Stimulated activated CD4-positive, alpha-beta T cell treated with anti-CD3 and anti-CD28 coated beads, Interleukin-1b, Interleukin-23, amount 100 ng/mL, for 4 hours (primary cell): ENCODE measurements around the gene PDE4D.
"Not testable (repeated sequence)": the region's sequence is repeated elsewhere in the genome, so short reads cannot be mapped to it uniquely, and the experiment has no call there.

Experiments used
- DNase-seq, 2 donors: peaks; one replicate each; pipeline ENCODE4 v3.0.0-alpha.2; 2020; ENCODE audit warnings: low read depth in 2 of 2

PDE4D gene

DNA sequence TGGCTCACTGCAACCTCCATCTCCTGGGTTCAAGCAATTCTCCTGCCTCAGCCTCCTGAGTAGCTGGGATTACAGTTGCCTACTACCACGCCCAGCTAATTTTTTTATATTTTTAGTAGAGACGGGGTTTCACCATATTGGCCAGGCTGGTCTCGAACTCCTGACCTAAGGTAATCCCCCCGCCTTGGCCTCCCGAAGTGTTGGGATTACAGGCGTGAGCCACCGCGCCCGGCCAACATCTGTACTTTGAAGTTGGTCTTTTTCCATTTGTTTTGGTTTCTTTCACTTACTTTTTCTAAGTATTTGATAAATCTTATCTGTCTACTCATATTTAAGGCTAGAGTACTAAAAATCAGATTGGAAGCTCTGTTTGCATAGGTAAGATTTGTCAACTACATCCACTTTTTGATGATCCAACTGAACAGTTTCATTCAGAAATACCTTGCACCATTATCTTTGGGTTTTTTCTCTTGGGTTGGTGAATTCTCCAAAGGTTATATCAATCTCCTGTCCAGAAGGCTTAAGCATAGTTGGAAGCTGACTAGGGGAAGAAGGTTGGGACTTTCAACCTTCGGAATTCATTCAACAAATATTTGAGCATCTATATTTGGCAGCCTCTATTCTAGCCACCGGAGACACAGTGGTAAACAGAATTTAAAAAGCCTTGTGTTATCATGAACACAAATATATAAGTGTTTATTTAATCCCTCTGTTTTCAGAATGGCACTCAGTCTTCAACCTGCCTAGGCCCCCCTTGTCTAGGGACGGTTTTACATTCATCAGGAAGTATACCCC, 821.6 kb downstream of the PDE4D start:
- DNase-seq: no peak

DNA sequence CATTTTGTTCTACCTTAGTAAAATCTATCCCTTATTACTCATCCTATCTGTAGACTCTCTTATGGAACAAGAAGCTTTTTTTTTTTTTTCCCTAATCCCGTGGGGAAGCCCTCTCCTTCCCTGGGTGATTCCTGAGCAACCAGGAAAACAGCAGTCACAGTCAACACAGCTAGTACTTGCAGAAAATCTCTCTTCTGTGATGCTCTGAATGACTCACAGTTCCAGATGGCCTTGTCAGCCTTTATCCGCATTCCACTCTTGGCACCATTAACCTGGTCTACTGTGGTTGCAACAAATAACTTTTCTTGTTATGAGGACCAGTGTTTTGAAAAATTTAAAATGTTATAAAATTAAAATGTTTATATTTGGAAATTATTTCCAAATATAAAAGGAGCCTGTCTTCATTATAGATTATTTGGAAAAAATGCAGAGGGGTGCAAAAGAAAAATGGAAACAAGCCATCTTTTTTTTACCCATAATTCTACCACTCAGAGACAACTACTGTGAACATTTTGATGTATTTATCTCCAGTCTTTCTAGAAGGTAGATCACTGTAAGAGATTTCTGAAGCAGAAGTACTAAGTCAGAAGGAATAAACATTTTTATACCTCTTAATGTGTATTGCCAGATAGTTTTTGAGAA, 824.0 kb downstream of the PDE4D start:
- no peak for DNase-seq

DNA sequence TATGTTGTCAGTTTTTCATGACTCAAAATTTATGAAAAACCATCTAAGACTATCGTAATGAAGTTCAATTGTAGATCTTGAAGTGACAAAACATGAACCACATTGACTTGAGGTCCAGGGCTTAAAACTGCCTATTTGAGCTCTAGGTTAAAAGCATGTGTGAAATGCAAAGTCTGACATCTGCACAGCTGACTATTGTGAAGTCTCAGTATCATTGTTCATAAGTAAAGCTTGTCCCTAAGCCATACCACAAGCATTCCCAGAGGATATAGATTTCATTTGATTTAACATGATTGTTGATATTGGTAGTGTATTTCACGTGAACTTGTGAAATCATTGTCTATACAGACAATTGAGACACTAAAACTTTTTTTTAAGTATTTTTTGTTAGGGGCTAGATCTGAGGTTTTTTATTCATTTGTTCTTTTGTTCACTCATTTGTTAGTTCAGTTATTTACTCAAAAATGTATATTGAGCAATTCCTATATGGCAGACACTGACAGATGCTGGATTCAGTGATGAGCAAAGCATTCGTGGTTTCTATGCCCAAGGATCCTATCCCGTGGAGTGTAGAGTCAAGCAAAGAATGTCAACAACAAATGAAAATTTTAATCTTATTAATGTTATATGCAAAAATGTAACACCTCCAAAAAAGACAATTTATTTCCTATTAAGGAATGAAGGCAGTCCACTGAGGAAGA, 825.4 kb downstream of the PDE4D start:
- DNase-seq: no peak

DNA sequence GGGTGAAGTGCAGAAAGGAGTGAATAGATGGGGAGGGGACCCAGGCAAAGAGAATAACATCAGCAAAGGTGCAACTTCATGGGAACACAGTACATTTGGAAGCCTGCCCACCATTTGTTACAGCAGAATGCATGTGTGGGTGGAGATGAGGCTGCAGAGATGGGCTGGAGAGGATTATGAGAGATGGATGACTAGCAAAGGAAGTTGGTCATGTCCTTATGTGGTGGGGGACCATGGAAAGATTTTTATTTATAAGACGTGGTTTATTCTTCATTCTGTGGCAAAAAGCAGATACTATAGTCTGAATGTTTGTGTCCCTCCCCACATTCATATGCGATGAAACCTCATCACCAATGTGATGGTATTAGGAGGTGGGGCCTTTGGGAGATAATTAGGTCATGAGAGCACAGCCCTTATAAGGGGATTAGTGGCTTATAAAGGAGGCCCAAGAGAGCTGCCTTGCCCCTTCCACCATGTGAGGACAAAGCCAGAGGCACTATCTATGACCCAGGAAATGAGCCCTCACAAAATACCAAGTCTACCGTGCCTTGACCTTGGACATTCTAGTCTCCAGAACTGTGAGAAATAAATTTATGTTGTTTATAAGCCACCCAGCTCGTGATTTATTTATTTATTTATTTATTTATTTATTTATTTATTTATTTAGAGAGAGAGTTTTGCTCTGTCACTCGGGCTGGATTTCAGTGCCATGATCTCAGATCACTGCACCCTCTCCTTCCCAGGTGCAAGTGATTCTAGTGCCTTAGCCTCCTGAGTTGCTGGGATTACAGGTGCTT, 827.0 kb downstream of the PDE4D start:
- DNase-seq: no peak

DNA sequence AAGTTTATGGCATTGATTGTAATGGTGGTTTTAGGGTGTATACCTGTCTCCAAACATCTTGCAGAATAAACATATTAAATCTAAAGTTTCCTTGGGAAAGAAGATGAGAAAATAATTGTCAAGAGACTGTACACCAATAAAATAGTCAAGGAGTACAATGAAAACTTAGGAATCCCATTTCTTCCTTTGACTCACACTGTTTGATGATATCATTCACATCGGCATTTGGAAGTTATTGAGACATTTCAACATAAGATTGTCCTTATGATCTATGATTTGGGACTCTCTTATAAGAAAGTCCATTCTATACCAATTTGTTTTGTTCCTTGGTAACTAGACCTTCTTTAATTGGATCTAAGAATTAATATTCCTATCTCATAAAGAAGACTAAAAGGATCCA, 828.0 kb downstream of the PDE4D start:
- DNase-seq: no peak

DNA sequence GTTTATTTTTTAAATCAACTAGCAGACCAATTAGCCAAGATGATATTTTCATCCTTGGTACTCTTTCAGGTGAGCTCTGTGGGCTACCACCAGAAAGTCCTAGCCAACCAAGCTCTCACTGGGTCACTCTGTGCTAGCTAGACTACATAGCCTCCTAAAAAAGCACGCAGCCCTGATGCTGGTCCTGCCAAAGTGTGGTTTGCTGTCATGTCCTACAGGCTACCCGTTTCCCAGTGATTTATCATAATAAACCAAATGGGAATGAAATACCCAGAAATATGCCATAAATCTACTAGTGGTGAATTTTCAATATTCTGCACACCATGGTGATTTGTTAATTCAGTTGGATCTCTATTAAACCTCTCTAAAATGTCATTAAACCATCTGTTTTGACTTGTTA, 829.2 kb downstream of the PDE4D start:
- DNase-seq: no peak

DNA sequence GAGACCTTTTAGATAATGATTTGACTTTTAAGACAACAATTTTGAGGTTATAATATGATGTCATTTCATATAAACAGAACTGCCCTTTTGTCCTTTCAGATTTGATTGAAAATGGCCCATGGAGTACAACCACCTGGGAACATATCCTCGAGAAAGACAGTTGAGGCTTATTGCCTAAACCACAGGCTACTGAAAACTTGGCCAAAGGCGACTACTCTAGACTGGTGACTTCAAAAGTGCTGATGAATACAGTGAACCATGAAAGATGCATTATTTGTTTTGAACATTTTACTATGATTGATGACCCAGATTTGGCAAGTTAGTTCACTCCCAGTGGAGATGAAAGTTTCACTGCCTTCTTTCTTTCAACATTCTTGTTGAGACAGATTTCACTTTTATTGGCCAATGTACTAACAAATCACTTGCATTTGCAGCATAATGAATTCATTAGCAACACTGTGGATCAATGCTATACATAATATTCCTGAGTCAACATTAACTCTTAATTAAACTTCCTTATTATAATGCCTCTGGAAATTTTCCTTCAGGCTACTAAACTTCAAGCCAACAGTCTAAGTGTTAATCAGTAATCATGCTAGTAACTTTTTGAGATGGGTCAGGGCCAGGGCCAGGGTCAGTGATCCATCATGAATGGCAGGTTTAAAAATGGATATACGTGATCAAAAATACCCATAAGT, 830.4 kb downstream of the PDE4D start:
- no peak for DNase-seq

DNA sequence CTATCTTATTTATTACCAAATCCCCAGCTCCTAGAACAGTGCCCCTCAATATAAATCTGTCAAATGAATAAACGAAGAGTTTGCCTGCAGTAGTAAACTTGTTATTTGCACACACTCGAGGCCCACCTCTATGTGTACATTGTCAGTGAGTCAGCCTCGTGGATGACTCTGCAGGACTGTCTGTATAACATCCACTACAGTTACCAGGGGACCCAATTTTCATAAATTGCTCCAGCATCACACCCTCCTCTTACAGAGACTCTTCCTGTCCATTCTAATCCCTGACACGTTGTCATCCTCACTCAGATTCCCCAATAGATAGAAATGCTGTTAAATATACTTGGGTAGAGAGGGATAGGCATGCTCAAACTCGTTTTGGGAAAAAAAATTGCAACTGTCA, 832.1 kb downstream of the PDE4D start:
- no peak for DNase-seq

DNA sequence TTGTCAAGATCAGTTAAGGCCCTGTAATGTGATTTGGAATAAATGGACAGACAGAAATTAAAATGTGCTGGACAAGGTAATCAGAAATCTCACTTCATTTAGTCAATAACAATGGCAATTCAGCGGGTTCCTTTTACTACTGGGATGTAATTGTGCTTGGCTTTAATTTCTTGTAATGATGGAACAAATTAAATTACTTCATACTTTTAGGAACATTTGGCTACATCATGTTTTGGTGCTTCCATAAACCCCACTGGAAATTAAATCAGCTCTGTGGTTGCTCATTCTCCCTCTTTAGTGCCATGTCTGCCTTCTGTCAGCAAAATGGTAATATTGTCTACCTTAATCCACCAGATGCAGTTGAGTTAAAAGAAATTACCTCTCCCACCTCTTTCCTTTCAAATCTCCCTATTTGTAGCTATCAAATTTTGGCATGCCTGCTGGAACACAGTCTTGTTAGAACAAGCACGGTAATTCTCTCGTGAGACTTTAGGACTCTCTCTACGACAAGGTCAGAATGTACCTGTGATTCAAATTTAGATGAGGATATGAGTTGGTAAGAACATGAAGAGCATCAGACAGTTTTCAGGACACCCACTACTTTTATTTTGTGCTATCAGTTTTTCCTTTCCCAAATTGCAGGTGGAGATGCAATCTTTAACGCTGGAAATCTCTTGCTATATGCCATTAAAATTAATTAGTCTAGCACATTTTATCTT, 834.4 kb downstream of the PDE4D start:
- no peak for DNase-seq

DNA sequence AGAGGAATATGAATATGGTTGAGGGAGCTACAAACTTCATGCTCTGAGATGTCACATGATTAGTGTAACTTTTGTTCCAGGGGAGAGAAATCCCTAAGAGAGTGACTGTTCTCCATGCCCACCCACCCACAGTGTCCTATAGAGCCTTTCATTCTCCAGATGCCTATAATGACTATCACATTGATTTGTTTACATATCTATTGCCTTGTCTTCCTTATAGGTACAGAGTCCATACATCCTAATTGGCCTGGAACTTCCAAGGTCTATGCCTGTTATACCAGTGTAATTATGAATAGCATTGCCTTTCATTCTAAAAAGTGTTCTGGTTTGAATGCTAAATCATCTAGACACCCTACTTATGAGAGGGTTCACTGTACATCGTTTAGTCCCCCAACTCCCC, 835.3 kb downstream of the PDE4D start:
- DNase-seq: no peak

DNA sequence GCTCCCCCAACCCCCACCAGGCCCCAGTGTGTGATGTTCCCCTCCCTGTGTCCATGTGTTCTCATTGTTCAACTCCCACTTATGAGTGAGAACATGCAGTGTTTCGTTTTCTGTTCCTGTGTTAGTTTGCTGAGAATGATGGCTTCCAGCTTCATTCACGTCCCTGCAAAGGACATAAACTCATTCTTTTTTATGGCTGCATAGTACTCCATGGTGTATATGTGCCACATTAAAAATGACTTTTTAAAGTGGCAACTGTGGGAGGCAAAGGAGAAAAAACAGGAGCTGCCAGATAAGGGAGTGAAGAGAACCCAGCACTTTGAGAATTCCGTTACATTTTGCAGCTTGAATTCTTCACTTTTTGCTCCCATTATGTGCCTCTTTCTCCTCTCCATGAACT, 836.9 kb downstream of the PDE4D start:
- not testable (repeated sequence) for DNase-seq

DNA sequence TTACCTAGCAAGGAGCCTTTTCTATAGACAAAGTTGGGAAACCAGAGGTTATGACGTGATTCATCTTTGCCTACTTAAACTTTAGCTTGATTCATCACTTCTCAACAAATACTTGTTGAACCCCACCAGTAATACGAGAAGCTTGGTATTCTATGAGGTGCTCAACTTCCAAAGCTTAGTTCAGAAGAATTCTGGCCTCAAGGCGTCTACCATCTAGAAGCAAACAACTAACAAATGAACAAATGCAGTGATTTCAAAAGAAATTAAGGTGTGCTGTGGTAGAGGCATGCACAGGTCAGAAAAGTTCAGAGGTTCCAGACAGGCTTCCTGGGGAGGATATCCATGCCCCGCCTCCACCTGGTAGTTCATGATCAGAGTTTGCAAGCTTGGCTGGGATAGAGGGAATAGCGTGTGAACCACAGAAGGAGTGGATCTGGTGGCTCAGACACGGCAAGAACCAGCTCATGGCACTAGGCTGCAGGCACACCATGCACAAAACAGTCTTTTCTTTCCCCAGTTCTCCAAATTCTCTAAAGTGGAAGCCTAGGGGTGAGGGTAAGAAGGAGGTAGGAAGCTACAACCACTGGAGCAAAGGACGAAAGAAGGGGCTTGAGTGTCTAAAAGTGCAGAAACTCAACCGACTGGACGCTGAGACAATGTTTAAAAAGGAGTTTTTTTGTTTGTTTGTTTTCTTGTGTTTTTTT, 837.6 kb downstream of the PDE4D start:
- no peak for DNase-seq

DNA sequence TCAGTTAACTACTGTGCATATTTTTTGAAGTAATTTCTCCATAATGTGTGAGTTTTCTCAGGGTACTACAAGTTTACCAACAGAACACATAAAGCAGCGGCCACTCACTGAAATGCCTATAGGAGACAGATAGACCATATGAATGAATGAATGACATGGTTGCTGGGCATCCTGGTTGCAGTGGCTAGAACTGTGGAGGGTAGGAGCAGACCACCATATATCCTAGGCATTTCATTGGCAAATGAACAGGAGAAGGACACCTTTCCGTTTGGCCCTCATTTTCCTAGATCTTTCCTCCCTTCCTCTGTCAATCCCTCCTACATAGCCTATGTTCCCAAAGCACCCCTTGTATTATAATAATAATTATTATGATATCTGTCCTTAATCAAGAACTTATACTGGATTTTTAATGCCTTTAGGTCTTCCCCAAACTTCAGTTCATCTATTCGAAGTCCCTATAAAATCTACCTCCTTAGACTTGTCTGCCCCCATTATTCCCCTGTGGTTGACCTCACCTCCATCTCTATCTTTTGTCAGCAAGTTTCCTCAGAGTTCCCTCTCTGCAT, 838.5 kb downstream of the PDE4D start:
- DNase-seq: no peak

DNA sequence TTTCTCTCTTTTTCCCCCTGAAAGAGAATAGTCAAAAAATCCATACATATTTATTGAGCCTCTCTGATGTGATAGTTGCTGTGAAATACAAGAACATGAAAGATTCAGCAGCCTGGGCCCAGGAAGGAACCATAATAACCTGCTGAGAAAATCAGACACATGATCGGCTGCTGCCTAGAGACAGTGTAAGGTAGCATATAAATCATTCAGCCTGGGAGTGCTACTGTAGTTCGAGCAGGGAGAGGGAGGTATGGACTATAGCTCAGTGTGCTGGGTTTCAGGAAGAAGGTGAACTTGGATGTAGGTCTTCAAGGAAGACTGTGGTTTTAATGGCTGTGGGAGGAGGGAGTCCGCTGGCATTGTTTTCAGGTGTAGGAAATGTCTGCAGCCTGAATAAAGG, 841.6 kb downstream of the PDE4D start:
- no peak for DNase-seq

DNA sequence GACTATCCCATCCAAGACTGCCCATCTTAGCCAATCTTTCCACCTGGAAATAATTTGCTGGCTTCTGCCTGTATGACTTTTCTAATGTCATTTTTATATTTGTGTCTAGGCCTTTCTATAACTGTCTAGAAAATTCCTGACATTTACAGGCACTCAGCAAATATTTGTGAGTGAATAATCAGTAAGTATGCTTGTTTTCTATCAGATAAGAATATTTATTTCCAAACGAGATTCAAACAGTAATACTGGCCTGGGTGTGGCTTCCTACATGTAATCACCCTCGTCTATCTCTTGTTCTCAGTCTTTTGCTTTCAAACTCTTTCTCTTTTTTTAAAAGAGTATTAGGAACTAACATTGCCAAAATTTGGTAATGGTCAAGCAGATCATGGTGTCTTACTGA, 844.4 kb downstream of the PDE4D start:
- DNase-seq: no peak

DNA sequence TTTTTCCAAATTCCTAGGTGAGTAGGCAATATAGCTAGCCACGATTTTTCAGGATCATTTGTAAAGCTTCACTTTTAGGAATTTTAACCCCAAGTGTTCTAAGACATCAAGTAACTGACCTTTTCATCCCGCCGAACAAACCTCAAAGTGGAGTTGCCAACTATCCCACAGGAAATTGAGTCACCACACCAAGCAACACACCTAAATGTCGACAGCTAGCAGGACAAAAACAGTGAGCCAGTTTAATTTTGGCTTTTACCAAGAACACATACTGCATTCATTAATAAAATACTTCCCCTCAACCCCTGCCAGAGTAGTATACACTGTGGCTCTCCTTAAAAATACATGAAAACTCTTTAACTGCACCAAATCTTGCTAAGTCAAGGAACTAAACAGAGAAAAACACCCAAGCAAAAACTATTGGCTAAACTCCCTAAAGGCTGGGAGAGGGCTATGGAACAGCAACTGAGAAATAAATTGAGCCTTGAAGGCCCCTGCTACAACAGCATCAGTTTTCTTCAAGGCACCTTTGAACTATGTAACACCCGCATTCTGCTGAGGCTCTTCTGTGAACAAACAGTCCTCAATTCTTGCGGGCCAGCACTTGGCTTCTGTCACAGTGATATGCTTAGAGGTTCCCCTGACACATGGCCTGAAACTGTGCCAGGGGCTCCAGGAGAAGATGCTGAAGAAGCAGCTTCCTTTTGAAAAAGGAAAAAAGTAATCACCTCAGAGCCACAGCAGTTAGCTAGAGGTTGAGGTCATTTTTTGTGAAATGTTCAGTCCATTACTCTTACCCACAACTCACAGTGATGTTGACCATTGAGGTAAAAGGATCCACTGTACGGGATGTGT, 851.1 kb downstream of the PDE4D start:
- no peak for DNase-seq

DNA sequence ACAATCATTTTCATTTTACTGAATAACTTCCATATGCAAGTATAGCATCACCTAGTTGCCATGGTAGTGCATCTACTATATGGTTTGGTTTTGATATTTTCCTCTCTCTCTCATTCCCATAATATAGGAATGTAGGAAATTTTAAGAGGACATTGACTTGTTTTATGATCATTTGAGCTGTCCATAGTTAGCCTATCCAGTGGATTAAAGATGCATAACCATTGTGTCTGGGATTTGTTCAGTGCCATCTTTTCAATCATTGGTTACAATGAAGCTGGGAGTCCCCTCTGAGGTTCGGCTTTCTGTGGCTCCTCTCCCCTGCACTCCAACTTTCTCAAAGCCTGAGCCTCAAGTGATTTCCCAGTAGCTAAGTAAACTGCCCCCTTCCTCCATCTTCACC, 852.2 kb downstream of the PDE4D start:
- no peak for DNase-seq

DNA sequence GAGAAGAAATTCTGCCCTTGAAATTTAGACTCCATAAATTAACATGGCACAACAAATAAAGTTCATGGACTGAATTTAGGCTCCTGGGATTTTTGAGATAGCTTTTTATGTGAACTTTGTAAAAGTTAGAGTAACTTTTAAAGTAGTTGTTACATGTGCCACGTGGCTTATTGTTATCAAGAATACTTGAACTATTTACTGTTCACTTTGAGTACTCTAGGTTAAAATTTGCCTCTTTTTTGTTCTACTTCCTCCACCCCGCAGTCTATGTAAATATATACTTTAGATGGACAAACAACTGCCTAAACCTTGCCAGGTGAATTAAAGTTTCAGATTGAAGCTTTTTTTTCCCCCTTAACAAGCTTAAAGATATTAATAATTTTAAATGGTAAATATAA, 852.7 kb downstream of the PDE4D start:
- no peak for DNase-seq
